ENCODE results near the gene RETREG1. TPM values are rescaled to one million over a fixed set of nuclear protein-coding genes. Genes with fewer than 3 reads are reported as not detected.

Gene RETREG1
- total and polyA plus RNA-seq, 2 of the 13 experiments (the other 11 are each of a cell fraction or from before 2014, with no cell fraction given) = 0.07 TPM; not detected in 1

DNA sequence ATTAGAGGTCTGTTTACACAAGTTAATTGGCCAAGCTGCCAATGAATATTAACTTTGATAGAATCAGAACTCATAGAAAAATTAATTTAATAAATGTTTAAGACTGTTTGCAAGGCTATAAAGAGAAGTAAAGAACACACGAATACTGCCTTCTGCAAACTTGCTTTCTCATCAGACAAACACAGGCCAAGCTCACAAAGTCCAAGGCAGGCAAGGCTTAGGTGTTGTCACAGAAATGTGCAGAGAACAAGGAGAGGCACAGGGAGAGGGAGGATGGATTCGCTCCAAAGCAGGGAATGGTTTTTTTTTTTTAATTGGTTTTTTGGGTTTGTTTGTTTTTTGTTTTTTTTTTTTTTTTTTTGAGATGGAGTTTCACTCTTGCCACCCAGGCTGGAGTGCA, 43.4 kb downstream of the RETREG1 start:
- in situ Hi-C loops (cut with HindIII; ENCODE audit: extremely low pct_ligation_motif_present, low pct_unique_long_range_greater_than_20kb) = no loop called here
- Histone ChIP-seq H3K79me2 (ENCODE audit: insufficient read depth, low read length) (no peaks in the 10 kb centered on the region), H3K4me1 (ENCODE audit: insufficient read depth, low read length) (peaks cover 20% of the 10 kb centered on the region; the same call in 1 of the 2 replicates), H3K27me3 (ENCODE audit: control insufficient read depth in 1 of 2, insufficient read depth in 2 of 2, low read length in 2 of 2) (peaks cover 0 to under 1% of the 10 kb centered on the region in 2 experiments; a peak in 1 of 5 replicates), H3K27ac (ENCODE audit: extremely low read length, insufficient read depth, low read length) (no peak overlapping the region), H3K9me3 (ENCODE audit: low read length) (no peaks in the 10 kb centered on the region), H3K4me3 (replicated peaks in 1 of 3; ENCODE audit: insufficient read depth in 1 of 3, low read depth in 2 of 3, low read length in 3 of 3) (no peak overlapping the region), H3K36me3 (replicated peaks in 1 of 2; ENCODE audit: control insufficient read depth in 1 of 2, insufficient read depth in 2 of 2, low read length in 2 of 2) (no peaks in the 10 kb centered on the region), H3K4me2 (ENCODE audit: low read depth, low read length) (0 out of 2 replicates have a peak overlapping the region, but pooled peaks have one; percentile 18), H2AFZ (ENCODE audit: low read length) (no peak overlapping the region), H4K20me1 (ENCODE audit: insufficient read depth, low read length) (no peaks in the 10 kb centered on the region), H3K9ac (ENCODE audit: insufficient read depth, low read depth, low read length) (no peak overlapping the region)
- 0% methylated on average over 2 of the region's 2 CpGs for WGBS (ENCODE audit: low lambda C conversion rate)
- FAIRE-seq = peak; percentile 26
- intact Hi-C loops (cut with micrococcal nuclease; ENCODE audit: unreplicated experiment) = no loop called here
- ChIA-PET CTCF (ENCODE audit: low intra/inter-chr PET ratio, low total read pairs) (no interaction called here), POLR2A (no interaction called here)
- peak; percentile 91 for ATAC-seq
- DNase-seq (ENCODE audit: low spot score) = peak; percentile 12
- BruUV-seq (replicated peaks) = no TSS peak
- TF ChIP-seq REST (IDR thresholded peaks at IDR 0.05; ENCODE audit: borderline replicate concordance in 1 of 2, low read depth in 1 of 2, low read length in 2 of 2) = no peak
- 0 out of 2 replicates have a peak, but pooled peaks have one; percentile 14 for TF ChIP-seq HNF4A (CRISPR knock-in tag; IDR thresholded peaks at IDR 0.05)
- no peak for TF ChIP-seq PAF1 (CRISPR knock-in tag; IDR thresholded peaks at IDR 0.05)
- TF ChIP-seq ZFP1 (CRISPR knock-in tag; IDR thresholded peaks at IDR 0.05) = no peak
- no peak for TF ChIP-seq CC2D1A (CRISPR knock-in tag; IDR thresholded peaks at IDR 0.05)

Data from HepG2 (cell line).